Measurements from ENCODE around the gene PTPN4.

GRCh38 chr2:120017201-120017600 lies 257.5 kb downstream of the PTPN4 start:
- TF ChIP-seq POLR2A (IDR thresholded peaks at IDR 0.05; ENCODE audit: low read length) = no peak
- no peak for TF ChIP-seq GATA1 (IDR thresholded peaks at IDR 0.05; ENCODE audit: low read depth, low read length)

Measured in erythroblast (primary cell).